Stimulated activated CD4-positive, alpha-beta T cell treated with anti-CD3 and anti-CD28 coated beads, Interleukin-12 subunit alpha, Interleukin-12 subunit beta, amount 100 ng/mL, for 48 hours (primary cell): ENCODE data around the gene SH3RF1.

Experiments
- DNase-seq, 3 donors: peaks; one replicate each; pipeline ENCODE4 v3.0.0-alpha.2; 2020; ENCODE audit warnings: low read depth in 2 of 3, low spot score in 1 of 3

SH3RF1 gene

GRCh38 chr4:169167957-169168858 is 102.5 kb downstream of the SH3RF1 start:
- DNase-seq, result no peak

- DNase-seq, result no peak
Measured at GRCh38 chr4:169164669-169165415, 105.9 kb downstream of the SH3RF1 start.

GRCh38 chr4:169163947-169164668 is 106.6 kb downstream of the SH3RF1 start:
- DNase-seq, result no peak

GRCh38 chr4:169163495-169163894 is 107.3 kb downstream of the SH3RF1 start:
- no peak for DNase-seq

GRCh38 chr4:169160825-169161224 is 109.9 kb downstream of the SH3RF1 start:
- no peak for DNase-seq

GRCh38 chr4:169159624-169160171 is 111.1 kb downstream of the SH3RF1 start:
- DNase-seq, result no peak

- DNase-seq, result no peak
Measured at GRCh38 chr4:169158861-169159260, 111.9 kb downstream of the SH3RF1 start.

GRCh38 chr4:169158046-169158445 is 112.7 kb downstream of the SH3RF1 start:
- no peak for DNase-seq

GRCh38 chr4:169156392-169156791 is 114.4 kb downstream of the SH3RF1 start:
- no peak for DNase-seq

- no peak for DNase-seq
Measured at GRCh38 chr4:169154121-169154520, 116.6 kb downstream of the SH3RF1 start.

- DNase-seq, result no peak
Measured at GRCh38 chr4:169153481-169154087, 117.2 kb downstream of the SH3RF1 start.

GRCh38 chr4:169152899-169153298 is 117.9 kb downstream of the SH3RF1 start:
- no peak for DNase-seq

GRCh38 chr4:169152098-169152497 is 118.7 kb downstream of the SH3RF1 start:
- DNase-seq, result no peak

GRCh38 chr4:169151671-169152070 is 119.1 kb downstream of the SH3RF1 start:
- no peak for DNase-seq

- no peak for DNase-seq
Measured at GRCh38 chr4:169150806-169151205, 120.0 kb downstream of the SH3RF1 start.

GRCh38 chr4:169148885-169149284 is 121.9 kb downstream of the SH3RF1 start:
- DNase-seq, result no peak

GRCh38 chr4:169147191-169147590 is 123.6 kb downstream of the SH3RF1 start:
- DNase-seq, result no peak

GRCh38 chr4:169144061-169144600 is 126.6 kb downstream of the SH3RF1 start:
- no peak for DNase-seq

- DNase-seq, result no peak
Measured at GRCh38 chr4:169143335-169143734, 127.4 kb downstream of the SH3RF1 start.

GRCh38 chr4:169142906-169143305 is 127.8 kb downstream of the SH3RF1 start:
- no peak for DNase-seq

- DNase-seq, result no peak
Measured at GRCh38 chr4:169142391-169142790, 128.4 kb downstream of the SH3RF1 start.
